ENCODE results near the gene DSCAML1.

GRCh38 chr11:117511931-117512539, 285.0 kb downstream of the DSCAML1 start:
- TF ChIP-seq CTCF (conservative IDR thresholded peaks at IDR 0.05; ENCODE audit: low read length), result no peak
- no peak for TF ChIP-seq EZH2phosphoT487 (IDR thresholded peaks at IDR 0.05; ENCODE audit: borderline replicate concordance, low read depth, low read length)

All from OCI-LY7 (cell line).